GM18519 (cell line): ENCODE results near the gene YTHDF1.

ENCODE experiments used
- ATAC-seq: cut with Tn5 transposase; IDR thresholded peaks from one replicate; pipeline ENCODE4 v1.9.1; 2021; ENCODE audit warnings: mild to moderate bottlenecking, moderate library complexity; ENCODE audit not compliant: unreplicated experiment, low FRiP score

Gene YTHDF1

GRCh38 chr20:63175038-63175895 lies 40.7 kb downstream of the YTHDF1 start:
- ATAC-seq = no peak

- ATAC-seq = no peak
These were observed 41.5 kb downstream of the YTHDF1 start for GRCh38 chr20:63174309-63175037.

DNA sequence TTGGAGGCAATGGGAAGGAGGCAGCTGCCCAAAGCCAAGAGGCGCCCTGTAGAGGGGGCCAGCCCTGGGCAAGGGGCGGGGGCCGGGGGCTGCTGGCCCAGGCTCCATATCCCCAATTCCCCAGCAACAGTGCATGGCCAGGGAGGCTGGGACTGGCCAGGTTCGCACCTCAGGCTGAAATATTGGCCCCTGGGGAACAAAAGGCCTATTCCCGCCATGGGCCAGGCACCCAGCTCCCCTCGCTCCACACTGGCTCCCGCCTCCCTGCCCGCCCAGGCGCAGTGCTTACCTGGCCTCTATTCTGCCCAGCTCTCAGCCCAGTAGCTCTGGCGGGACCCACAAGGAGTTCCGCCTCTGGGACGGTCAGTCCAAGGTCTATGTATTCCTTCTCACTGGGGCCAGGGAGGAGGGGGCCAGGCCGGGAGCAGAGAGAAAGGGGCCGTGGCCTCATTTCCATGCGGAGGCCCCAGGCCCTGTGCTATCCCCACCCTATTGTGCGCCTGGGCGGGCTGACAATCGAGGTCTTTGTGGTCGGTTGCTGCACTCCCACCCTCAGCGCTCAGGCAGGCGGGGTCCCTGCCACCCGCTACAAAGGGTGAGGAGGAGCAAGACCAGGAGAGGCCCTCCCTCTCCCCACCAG lies 42.3 kb downstream of the YTHDF1 start:
- ATAC-seq = no peak

DNA sequence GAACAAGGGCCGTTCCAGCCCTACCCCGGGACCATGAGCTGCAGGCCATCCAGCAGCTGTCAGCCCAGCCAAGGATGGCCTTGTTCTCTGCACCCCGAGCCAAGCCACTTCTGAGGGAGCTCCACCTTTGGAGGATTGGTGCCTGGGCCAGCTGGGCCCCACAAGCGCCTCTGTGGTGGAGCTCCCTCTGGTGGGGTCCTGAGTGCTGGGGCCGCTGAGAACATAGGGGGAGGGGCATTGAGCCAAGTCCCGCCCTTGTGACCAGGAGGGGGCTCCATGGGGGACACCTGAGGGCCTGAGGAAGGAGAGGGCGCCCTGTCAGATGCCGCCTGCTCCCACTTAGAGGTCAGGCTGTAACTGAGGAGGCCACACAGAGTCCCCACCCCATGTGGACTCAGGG lies 43.2 kb downstream of the YTHDF1 start:
- no peak for ATAC-seq

GRCh38 chr20:63171991-63172390 lies 43.9 kb downstream of the YTHDF1 start:
- ATAC-seq = no peak

DNA sequence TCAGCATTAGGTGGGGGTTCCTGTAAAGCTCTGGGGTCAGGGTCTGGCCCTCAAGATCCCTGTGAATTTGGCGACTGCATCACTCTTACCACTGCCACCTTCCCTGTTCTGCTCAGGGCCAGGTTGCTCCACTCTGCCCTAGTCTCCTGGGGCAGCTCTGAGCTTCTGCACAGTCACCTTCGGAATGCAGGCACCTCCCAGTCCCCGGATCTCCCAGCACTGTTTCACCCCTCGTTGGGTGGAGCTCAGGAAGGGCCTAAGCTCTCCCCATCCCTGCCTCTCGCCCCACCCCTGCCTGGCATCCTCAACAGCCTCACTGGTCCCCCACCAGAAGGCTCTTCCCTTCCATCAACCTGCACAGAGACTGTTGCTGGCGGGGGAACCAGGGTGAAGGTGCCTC lies 46.2 kb downstream of the YTHDF1 start:
- no peak for ATAC-seq

- ATAC-seq = no peak
These were observed 47.1 kb downstream of the YTHDF1 start for GRCh38 chr20:63168861-63169260.

DNA sequence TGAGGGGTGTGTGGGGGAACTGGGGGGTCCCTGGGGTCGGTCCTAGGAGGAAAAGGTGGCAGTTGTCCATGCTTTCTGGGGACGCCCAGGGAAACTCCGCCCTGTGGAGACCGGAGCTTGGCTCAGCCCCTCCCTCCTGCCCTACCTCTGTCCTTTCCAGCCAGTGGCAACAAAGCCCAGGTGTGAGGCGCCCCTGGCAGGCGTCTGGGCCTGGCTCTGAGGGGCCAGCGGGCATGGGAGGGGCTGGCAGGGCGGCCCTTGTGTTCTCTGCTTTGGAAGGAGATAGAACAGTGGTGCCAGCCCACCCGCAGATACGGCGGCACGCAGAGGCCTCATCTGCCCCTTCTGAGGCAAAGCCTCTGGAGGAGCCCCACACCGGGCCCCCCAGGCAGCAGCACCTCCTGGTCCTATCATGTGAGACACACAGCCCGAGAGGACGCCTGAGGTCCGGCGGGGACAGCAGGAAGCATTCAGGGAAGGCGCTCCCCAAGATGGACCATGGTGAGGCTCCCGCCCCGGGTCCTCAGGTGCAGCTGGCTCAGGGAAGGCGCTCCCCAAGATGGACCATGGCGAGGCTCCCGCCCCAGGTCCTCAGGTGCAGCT lies 47.9 kb downstream of the YTHDF1 start:
- no peak for ATAC-seq

DNA sequence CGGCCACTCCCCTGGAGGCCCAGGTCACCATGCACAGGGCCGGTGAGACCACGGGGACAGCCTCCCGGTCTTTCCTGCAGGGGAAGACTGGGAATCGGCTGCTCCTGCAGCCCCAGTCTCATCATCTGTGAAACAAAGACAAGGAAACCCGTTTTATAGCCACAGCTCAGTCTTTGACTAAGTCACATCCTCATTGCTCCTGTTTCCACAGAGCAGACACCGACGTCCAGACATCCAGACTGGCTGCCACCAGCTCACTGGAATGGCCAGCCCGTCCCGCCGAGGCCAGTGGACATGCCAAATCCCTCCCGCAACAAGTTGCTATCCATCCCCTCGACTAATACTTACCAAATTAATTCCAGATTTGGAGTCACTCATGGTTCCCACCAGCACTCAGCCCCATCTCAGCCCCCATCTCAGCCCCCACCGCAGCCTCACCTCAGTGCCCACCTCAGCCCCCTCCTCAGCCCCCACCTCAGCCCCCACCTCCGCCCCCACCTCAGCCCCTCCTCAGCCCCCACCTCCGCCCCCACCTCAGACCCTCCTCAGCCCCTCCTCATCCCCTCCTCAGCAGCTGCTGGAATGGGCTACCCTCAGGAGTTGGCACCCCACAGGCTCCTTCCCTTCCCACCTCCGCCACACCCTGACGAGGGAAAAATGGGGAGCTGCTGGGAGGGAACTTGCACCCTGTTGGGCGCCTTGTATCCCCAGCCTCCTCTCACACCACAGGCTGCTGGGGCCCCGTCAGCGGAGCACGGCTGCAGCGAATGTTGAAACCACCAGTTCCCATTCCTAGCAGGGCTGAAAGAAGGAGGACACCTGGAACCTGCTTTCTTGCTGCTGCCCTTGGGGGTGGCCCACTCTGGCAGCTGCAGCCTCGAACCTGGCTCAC lies 48.7 kb downstream of the YTHDF1 start:
- ATAC-seq = no peak

DNA sequence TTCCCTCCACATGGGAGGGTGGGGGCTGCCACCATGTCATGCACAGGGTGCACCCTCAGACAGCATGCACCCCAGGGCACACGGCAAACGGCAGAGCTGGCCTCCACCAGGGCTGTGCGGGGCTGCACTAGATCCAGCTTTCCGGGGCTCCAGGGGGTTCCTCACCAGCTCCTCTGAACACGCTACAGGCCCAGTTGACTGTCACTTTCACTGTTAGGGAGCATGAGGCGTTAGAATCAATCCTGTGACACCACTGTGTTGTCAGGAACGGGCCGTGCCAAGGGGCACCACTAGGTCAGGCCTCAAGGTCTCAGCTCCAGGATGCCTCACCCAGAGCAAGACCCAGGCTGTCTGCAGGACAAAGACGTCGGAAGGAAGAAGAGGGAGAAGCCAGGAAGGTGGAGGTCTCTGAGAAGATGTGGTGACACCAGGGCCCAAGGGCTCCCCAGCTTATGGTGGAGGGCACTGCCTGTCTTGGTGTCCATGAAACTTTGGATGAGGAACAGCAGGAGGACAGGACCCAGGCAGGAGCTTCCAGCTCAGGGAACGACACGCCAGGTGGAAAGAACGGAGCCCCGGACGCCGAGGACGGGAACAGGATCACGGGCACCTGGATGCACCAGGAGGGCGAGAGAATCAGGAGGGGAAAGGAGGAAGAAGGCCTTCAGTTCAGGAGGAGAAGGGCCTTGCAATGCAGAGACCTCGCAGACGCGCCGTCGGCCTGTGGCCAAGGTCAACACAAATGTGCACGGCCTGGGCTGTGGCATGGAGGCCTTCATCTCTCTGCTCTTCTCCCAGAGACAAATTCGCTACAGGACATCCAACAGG lies 49.5 kb downstream of the YTHDF1 start:
- ATAC-seq = no peak

DNA sequence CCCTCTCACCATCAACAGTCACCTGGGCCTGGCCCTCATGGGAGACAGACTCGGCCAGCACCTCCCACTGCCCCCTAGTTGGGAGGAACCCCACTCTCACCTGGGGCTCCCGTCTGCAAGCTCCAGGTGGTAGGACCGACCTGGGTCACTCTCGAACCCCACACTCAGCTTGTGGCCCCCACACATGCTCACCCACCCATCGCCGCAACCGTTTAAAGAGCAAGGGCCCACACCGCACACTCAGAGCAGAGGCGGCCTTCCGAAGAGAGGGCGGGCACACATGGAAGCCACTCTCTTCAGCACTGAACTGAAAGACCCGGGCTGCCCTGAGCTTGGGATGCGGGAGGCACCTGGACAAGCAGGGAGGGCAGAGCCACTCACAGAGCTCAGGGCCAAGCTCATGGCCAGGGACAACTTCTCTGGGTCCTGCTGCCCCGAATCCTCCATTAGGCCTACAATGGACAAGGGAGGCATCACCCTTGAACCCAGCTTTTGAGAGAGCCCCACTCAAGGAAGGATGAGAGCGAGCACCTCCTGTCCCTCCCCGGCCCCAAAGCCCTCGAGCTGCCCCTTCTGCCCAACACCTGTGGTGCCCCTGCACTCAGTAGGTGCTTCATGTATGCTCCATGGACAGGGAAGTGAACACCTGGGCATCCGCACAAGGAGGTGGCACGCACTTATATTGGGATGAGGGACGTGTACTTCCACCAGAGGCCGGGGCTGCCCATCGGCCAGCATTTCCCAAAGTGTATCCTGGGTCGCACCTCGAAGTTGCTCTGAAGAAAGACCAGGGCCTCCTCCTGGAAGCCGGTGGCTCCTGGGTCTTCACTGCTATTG lies 50.4 kb downstream of the YTHDF1 start:
- ATAC-seq = no peak

DNA sequence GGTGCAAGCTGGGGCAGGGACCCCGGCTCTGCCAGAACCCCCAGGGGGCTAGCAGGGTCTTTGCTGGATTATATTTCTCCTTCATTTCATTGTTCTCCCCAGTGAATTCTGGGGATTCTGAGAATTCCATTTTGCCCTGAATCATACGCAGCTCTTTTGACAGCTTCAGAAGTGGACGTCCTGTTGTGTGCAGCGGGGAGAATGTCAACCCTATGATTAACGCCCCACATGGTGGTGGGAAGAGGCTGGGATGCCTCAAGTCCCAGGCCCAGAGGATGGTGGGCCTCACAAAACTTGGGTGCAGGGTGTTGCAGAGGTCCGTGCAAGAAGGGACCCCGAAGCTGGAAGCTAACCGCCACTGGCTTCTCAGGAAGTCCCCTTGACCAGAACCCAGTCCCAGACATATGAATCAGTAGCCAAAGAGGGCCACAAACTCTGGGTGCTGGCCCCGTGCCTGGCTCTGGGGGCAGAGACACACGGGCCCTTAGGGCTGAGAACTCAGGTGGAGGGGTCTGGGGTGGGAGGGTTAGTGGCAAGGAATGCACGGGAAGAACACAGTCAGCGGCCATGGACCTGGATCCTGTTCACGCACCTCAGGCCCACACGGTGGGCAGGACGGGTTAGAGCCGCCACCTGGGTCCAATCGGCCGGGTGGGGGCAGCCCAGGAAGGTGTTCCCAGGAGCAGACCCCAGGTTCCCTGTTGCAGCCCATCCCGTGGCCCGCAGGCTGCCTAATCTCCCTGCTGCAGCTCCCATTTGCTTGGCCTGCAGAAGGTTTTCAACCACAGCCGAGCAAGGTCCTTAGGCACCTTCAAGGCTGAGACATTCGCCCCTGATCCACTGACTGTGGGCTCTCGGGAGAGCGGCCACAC lies 51.2 kb downstream of the YTHDF1 start:
- no peak for ATAC-seq

GRCh38 chr20:63163596-63164483 lies 52.1 kb downstream of the YTHDF1 start:
- no peak for ATAC-seq

DNA sequence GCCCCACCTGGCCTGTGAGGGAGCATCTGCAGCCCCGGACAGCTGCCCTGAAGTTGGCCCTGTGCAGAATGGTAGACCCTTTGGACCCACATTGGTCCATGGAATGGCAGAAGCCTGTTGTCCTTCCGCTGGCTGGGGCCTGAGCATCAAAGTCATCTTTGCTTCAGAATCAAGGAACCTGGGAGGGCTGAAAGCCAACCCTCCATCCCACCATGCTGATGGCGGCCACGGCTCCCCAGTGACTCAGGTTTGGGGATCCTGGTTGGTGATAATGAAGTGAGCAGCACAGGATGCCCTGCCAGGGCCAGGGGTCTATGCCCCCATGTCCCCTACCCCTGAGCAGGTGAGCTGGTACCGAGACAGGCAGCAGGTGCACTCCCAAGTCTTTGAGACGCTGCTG lies 52.8 kb downstream of the YTHDF1 start:
- no peak for ATAC-seq

DNA sequence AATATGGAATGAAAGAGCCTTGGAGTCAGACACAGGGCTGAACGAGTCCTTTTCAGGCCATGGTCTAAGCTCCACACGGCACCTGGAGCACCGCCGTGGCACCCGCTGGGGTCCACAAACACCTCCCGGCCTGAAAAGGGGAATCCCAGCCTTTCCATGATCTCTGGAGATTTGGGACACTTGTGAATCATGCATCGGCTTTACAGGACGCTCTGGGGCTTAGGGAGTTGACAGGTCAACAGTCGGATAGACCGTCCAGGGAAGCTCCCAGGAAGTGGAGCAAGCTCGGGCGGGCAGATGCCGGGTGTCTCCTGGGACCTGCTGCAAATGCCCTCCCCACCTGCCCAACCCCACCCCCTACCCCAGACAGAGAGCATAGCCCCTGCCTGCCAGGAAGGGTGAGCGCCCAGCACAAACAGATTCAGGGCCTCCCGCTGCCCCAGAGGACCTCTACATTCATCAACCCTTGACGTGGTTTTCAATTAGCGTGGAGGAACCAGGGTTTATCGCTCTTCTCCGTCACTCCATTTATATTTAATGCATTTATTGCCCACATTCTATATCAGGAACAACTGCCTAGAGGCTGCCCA lies 53.6 kb downstream of the YTHDF1 start:
- no peak for ATAC-seq

DNA sequence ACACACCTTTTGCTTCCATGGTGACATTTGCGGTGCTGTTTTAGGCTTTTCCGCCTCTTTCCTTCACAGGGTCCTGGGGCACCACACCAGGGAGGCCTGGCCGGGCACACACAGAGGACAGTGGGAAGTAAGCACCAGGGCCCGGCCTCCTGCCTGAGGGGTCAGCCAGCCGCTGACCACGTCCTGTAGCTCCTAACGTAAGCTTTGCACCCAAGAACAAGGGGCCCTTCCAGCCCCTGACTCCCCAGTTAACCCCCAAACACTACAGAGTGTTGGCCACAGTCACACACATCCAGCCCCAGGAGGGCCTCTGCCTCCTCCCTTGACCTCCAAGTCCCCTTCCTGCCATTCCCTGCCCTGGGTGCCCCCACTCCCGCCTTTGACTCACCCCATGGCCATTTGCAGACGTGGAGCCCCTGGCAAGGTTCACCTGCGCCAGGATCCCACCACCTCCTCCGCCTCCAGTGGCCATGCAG lies 54.7 kb downstream of the YTHDF1 start:
- ATAC-seq = no peak
